Stimulated activated CD8-positive, alpha-beta memory T cell treated with anti-CD3 and anti-CD28 coated beads, Interleukin-12 subunit alpha, Interleukin-12 subunit beta, amount 100 ng/mL, for 1 hour (primary cell): Measurements from ENCODE around the gene CDH9.

Experiments used
- DNase-seq: peaks from one replicate; pipeline ENCODE4 v3.0.0-alpha.2; 2020; ENCODE audit warnings: low read depth

The CDH9 gene, protein sequence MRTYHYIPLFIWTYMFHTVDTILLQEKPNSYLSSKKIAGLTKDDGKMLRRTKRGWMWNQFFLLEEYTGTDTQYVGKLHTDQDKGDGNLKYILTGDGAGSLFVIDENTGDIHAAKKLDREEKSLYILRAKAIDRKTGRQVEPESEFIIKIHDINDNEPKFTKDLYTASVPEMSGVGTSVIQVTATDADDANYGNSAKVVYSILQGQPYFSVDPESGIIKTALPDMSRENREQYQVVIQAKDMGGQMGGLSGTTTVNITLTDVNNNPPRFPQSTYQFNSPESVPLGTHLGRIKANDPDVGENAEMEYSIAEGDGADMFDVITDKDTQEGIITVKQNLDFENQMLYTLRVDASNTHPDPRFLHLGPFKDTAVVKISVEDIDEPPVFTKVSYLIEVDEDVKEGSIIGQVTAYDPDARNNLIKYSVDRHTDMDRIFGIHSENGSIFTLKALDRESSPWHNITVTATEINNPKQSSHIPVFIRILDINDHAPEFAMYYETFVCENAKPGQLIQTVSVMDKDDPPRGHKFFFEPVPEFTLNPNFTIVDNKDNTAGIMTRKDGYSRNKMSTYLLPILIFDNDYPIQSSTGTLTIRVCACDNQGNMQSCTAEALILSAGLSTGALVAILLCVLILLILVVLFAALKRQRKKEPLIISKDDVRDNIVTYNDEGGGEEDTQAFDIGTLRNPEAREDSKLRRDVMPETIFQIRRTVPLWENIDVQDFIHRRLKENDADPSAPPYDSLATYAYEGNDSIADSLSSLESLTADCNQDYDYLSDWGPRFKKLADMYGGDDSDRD

DNA sequence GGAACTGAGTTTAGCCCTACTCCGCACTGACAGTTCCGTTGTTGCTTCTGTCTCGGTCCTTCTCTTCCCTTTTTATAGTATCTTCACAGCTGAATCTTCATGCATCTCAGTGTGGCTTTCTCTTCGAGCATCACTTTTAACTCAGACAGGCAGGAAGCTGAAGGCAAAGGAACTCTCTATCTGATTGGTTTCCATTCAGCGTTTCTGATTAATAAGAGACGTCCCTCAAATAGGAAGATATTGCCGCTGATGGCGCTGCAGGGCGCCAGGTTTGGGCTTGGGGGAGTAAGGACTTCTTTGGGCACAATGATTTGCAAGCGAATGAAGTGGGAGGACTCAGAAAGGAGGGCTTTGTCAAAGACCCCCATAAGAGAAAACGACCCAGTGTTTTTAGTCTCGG, at the start of gene CDH9:
TSS of gene CDH9 (minus strand) at position 111 of the 400 bp plus-strand sequence. CDS start 50,253 bp downstream, outside the sequence.
- no peak for DNase-seq

DNA sequence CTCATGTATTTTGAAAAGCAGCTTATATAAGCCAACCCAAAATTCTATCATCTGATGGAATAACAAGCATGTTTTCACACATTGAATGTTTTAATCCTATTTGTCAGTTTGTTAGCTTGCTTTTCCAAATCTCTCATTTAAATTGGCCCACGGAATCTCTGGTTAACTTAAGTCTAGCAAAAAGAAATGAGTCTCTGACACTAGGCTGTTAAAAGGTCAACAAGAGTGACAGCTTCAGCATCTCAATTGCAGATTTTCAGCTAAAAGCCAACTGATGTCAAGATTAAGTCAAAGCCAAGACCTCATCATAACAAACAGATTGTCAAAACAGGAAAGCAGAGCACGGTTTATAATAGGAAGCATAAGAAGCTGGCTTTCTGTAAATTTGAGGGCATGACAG, 49.4 kb upstream of the CDH9 start:
- no peak for DNase-seq

DNA sequence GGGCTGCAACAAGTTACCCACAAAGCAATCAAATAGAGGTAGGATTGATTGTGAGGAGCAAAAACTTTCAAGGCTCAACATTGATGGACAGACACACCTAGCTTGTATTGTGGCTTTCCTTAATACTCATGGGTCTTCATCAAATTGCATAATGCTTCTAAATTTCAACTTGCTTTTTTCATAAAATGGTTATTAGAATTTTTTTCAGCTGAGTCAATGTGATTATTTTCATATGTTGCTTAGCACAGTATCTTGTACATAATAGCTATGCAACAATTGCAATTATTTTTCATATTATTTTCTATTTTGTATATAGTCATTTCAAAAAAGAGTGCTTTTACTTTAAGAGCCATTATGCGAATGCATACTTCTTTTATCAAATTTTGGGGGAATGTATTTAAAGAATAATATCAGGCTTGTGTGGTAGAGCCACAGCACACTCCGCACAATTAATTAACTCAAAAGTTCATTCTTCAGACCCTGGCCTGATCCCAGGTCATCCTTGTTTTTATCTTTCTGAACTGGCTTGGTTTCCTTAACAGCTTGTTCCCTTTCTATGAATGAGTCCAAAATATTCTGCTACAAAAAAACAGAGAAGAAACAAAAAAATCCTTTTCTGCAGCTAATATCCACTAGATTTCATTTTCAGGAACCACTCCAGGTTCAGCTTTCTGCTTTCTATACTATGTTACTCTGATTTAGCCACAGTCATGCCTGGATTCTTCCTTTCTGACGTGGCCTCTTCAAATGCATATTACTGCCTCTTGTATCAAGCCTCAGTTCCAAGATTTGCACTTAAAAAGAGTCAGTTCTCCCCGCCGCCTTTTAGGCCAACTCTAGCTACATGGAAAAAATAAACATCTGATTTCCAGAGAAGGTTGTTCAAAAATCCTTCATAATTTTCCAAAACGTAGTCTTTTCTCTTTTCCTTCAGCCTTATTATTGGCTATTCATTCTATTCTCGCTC, 45.3 kb upstream of the CDH9 start:
- DNase-seq, result no peak

DNA sequence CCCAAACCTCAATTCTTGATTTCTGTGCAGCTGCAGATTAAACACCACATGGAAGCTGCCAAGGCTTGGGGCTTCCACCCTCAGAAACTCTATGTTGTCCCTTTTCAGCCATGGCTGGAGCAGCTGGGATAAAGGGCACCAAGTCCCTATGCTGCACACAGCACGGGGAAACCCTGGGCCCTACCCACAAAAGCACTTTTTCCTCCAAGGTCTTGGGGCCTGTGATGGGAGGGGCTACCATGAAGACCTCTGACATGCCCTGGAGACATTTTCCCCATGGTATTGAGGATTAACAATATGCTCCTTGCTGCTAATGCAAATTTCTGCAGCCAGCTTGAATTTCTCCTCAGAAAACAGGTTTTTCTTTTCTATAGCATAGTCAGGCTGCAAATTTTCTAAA, 41.8 kb upstream of the CDH9 start:
- no peak for DNase-seq

DNA sequence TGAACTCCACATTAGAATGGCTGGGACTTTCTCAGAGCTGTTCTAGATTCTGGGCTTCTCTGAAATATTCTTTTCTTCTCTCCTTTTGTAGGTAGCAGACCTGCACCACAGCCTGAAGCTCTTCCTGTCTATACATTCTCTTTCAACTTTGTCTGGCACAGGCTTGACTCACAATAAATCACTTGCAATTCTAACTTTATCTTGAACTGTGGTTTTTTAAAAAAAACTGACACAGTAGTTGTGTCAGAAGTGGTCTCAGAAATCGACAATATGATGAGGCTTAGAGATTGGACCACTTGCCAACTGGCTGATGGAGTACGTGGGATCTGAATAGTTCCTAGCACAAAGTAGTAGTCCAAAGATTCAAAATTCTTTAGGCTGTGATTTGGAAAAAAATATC, 24.1 kb upstream of the CDH9 start:
- no peak for DNase-seq

DNA sequence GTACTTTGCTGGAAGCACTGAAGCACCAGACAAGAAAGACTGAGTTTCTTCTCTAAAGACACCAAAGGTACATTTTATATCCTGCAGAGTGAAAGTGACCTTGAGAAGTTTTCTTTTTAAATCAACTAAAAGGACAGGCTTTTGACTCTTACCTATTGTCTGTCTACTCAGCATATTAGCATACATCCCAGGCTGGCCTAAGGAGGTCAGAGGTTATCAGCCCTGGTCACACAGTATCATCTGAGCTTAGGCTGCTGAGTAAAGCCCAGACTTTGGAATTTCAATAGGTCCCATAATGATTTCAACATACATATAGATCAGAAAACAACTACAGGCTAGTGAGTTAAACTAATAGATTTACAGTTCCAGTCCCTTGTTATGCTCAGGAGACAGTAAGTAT, 10.1 kb upstream of the CDH9 start:
- DNase-seq, result no peak

DNA sequence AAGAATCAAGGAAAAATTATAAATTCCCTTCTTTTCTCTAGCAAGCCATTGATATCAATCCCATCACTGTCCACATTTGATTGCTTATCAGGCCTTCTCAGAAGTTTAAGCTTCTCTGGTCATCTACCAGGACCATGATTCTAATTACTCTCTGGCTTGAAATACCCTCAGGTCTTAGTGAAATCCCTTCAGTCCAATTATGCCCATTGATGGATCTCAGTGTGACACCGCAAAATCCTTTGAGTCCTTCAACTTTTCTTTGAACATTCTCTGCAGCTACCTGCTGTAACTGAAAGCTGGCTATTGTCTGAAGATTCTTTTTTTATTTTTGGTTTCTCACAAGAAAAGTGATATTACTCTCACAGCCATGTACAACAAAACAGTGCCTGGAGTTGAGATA, 3.0 kb upstream of the CDH9 start:
- DNase-seq, result no peak

DNA sequence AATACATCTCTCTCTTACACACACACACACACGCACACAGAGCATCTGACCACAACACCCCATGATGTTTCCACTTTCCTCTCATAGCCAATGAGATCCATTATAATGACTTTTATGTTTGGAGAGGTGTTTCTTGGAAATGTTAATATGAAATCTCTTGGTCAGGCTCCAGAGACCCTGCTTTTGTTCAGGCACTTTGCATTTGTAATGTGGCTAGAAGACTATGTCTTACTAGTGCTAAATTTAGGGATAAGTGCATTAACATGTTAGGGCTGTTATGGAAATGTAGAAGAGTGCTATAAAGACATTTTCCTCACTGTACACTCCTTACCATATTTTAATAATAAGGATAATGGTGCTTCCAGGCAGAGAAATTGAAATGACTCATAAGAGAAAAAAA, 3.8 kb downstream of the CDH9 start:
- no peak for DNase-seq

DNA sequence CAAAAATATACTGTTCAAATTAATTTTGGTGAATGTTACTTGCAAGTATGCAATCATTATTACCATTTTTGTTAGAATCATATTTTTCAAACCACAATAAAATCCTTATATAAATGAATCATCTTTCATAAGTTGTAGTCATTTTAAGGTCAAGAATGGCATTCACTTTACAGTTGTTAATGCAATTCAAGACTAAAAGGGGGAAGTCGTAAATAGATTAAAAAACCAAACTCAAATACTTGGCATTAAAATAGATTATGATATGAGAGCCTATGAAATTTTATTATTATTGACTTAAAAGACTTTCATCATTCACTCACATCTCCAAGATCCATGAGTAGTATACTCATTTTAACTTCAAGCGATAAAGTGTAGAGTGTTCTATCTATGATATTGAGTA, 11.6 kb downstream of the CDH9 start:
- DNase-seq, result no peak

DNA sequence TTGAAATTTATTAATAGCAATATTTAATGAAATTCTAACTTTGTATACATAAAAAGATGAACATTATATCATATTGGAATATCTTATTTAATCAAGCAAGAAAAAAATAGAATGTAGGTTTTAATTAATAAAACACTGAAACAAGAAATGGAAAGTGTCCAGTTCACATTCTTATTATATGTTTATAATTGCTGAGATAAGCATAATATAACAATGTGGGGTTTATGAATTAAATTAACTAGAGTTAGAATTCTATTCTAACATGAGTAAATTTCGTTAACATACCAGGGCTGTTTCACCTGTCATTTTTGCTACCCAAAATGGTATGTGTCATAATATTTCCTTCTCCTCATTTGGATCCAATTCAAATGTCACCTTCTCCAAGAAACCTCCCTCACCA, 12.3 kb downstream of the CDH9 start:
- no peak for DNase-seq

DNA sequence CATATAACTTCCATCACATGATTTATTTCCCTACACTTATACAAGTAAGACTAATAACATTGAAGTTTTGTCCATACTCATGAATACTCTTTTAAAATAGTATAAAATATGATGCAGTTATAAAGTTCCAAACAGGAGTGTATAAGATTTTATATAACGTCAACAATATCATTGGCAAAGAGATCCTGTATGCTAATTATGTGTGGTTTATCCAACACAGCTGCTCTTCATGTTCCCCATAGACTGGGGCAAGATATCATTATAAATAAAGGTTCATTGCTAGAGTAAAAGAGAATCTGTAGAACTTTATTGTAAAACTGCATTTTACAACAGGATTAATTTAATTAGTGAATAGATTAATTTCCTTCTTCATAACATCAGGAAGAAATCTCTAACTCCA, 16.9 kb downstream of the CDH9 start:
- no peak for DNase-seq

DNA sequence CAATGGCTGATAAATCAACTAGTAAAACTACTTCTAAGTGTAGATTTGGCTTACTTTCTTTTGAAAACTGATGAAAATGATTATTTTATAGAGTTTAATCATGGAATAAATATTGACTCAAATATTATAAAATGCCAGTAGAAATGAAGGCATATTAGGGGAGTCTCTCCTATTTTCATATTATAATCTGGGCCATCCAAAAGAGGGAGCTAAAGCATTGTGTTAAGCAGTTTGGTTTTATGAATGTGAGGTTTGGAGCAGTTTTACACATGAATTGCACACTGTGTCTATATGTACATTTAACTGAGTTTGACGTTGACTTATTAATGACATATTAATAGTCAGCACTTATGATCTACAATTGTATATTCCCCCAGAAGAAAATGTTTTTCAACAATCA, 17.4 kb downstream of the CDH9 start:
- no peak for DNase-seq

DNA sequence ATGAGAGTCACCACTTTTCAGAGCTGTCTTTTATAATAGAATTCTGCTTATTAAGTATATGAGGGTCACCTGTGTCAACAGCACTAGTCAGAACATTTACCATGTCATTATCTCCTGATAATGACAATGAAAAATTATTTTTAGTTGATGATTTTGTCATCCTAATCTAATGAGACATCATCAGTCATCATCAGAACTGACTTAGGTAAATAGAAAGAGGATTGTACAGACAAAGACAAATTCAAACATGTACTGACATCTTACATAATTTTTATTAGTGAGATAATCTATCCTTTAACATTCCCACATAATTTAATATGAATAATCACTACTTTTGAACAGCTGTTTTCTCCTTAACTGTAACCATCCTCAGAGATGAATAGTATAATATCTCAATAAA, 22.6 kb downstream of the CDH9 start:
- DNase-seq, result no peak

DNA sequence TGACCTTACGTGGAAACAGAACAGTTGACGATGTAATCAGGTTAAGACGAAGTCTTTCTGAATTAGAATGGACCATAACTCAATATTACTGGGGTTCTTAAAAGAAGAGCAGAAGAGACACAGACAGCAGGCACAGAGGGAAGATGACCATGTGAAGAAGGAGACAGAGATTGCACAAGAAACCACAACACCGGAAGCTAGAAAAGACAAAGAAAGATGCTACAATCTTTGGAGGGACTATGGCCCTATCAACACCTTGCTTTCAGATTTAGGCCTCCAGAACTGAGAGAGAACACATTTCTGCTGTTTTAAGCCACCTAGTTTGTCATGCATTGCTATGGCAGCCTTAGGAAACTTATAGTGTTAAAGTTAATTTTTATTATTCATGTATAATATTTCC, 27.1 kb downstream of the CDH9 start:
- no peak for DNase-seq

DNA sequence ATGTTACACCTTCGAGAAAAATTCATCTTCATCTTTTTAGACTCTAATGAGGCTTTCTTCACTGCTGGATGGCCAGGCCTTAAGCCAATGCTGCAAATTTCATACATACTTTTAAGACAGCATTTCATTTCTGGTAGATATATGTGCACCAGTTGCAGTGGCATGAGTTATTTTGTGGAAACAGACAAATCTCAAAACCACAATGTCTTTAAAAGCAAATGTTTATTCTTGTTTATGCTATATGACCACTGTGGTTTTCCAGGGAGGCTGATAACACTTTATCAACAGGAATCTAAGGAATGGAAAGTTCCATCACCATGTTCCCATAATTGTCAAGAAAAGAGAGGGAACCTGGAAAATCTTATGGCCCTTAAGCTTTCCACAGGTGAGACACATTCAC, 27.7 kb downstream of the CDH9 start:
- no peak for DNase-seq

DNA sequence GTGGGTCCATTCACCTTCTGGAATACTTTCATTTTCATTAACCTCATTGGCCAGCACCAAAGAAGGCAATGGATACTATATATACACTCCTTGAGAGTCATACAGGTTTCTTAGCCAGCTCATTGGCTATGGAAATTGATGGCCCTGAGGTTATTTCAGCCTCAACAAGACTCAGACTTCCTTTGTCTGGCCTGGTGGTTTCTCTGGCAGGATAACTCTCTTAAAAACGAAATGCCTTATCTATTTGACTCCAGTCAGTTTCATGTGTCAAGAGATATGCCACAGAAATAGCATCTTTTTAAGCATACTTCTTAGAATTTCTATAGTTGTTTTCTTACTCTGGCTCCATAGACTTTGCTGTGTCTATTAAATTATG, 28.9 kb downstream of the CDH9 start:
- DNase-seq, result no peak

DNA sequence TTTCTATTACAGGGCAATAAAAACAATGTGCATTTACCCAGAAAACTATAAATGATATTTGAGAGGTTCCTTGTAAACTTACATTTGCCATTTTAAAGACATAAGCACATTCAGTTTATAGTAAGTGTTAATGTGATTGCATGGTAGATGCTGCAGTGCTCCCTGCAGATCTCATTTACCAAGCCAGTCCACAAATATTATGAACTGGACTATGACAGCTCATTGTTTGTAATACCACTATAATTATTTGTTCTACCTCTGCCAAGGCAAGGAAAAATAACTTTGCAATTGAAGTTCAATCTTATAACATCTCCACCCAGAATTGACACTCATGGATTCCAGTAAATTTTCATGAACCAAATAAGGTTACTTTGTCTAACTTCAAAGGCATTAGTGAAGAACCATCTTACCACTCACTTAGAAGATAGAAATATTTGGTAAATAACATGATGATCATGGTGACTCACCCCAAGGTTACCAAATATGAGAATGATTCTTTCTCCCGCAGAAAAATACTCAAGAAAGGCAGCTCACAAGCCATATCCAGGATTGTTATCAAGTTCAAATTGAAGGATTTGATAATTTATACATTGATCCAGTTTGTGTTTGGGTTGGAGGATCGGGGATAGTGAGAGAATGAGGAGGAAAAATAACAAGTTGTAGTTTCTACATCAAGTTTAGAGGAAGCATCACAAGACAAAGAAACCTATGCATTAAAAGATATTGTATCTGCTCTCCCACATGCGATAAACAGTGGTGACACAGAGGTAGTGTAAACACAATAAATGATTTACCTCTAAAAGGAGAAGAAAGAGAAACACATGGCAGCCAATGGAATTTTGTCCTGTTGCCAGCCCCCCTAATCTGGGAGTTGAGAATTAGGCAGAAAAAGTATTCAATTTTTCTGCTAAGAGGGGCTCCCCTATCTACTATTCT, 29.5 kb downstream of the CDH9 start:
- no peak for DNase-seq

DNA sequence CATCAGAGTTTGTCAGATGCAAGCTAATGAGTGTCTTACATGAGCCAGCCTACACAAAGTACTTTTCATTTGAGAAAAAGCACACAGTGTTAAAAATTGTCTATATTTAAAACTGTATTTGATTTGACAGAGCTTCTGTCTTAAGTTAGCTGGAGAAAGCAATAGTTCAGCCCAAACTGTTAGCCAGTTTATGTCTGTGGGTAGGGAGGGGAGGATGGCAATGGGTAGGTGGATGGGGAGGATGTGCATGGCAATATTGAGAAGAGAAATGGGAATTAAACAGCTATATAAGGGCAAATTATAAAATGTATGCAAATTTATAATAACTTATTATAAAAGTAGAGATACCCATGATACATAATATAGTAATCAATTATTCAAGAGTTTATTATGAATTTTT, 31.3 kb downstream of the CDH9 start:
- DNase-seq, result no peak

DNA sequence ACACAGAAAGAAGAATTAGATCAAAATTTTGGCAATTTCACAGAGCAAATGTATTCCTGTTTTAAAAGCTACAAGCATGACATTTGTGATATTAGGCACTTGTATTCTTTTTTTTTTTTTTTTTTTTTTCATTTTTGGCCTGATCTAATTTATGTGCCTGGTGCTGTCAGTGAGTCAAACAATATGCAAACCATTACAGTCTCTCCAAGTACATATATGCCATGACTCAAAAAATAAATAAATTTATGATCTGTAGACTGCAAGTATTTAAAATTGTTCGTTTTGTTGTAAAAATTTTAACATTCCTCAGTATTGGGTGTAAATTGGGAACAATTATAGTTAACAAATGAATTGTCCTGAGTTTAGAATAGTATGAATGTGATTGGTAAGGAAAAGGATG, 51.4 kb downstream of the CDH9 start:
- DNase-seq, result no peak

DNA sequence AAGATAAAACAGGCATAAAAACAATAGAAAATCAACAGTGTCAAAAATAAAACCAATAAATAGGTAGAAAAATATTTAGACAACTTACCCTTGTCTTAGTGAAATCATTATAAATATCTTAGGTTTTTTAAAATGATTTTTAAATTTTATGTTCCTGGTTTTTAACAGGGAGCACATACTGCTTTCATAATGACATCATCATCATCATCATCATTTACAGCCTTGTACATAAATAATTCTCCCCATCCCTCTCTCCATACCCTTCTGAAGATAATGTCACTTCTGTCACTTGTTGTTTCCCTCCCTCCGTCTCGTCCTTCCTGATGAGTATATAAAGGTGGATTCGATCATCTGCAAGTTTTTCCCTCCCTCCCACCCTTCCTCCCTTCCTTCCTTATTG, 56.6 kb downstream of the CDH9 start:
- DNase-seq, result no peak

DNA sequence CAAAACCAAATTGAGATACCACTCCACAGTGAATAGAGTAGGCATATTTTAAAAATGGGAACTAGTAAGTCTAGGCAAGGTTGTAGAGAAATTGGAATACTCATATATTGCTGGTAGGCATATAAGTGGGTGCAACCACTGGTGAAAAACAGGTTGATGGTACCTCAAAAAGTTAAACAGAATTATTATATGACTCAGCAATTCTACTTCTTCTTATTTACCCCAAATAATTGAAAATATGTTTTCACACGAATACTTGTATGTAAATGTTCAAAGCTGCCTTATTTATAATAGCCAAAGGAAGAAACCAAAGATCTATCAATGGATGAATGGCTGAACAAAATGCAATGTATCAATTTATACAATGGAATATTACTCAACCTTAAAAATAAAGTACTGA, 79.1 kb downstream of the CDH9 start:
- DNase-seq, result no peak
